GM18951 (cell line): Measurements from ENCODE around the gene LANCL2.

Experiments
- POLR2A ChIP-seq: IDR thresholded peaks from 4 replicates; pipeline ENCODE4 v1.6.1; 2011; ENCODE audit warnings: mild to moderate bottlenecking; ENCODE audit not compliant: insufficient read length, insufficient read depth; ENCODE audit errors: extremely low read depth
- in situ Hi-C: fragments of 300-500 bp; cut with MboI; formaldehyde crosslinking; loops from one replicate; pipeline ENCODE4 v1.12.0; 2022; ENCODE audit warnings: low sequenced_read_pairs, mixed read lengths, inconsistent platforms; ENCODE audit not compliant: unreplicated experiment

Gene LANCL2

DNA sequence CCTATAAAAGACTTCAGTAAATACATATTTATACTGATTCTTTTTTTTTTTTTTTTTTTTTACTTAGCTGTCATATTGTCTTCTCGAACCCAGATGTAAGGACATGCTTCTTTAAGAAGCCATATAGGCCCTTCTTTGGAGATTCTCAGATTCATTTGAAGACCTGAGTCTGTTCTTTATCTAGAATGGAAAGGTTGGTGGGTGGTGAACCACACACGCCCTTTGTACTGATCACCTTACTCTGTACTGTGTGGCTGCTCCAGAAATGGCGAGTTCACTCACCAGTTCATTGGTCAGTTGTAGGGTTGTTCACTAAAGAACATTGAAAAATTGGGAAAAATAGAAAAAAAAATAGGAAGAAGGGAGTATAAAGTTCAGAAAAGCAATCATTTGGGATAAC is 32.5 kb downstream of the LANCL2 start:
- TF ChIP-seq POLR2A = no peak
- in situ Hi-C loops = no loop called here

DNA sequence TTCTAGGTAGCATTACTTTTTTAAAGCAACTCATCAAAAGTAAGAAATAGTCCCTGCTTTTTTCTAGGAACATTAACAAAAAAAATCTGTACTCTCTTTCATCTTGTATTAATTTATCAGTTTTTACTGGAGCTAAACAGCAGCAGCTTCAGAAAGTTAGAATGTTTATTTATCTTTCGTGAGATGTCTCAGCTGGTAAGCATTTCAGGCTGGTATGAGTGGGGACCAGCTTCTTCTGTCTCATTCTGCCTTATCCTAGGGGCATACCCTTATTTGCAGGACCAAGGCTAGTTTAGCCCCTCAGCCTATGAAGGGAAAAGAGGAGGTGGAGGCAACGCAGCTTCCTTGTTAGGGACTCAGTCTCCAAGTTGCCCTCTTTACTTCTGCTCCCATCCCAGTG is 35.1 kb downstream of the LANCL2 start:
- no peak for TF ChIP-seq POLR2A
- in situ Hi-C loops = loop anchor here (25.0 kb wide), 1 partner anchor 638 kb away; the partner anchor contains the start of gene SEC61G

DNA sequence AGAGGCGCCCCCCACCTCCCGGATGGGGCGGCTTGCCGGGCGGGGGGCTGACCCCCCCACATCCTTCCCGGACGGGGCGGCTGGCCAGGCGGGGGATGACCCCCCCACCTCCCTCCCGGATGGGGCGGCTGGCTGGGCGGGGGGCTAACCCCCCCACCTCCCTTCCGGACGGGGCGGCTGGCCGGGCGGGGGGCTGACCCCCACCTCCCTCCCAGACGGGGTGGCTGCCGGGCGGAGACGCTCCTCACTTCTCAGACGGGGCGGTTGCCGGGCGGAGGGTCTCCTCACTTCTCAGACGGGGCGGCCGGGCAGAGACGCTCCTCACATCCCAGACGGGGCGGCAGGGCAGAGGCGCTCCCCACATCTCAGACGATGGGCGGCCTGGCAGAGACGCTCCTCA is 37.4 kb downstream of the LANCL2 start:
- in situ Hi-C loops = loop anchor here (25.0 kb wide), 1 partner anchor 640 kb away; the partner anchor contains the start of gene SEC61G

GRCh38 chr7:55405856-55406541 is 40.9 kb downstream of the LANCL2 start:
- no peak for TF ChIP-seq POLR2A
- in situ Hi-C loops = loop anchor here (25.0 kb wide), 1 partner anchor 644 kb away; the partner anchor contains the start of gene SEC61G

- in situ Hi-C loops = loop anchor here (25.0 kb wide), 1 partner anchor 647 kb away; the partner anchor contains the start of gene SEC61G
- TF ChIP-seq POLR2A = no peak
These were observed 44.5 kb downstream of the LANCL2 start for GRCh38 chr7:55409482-55410225.

DNA sequence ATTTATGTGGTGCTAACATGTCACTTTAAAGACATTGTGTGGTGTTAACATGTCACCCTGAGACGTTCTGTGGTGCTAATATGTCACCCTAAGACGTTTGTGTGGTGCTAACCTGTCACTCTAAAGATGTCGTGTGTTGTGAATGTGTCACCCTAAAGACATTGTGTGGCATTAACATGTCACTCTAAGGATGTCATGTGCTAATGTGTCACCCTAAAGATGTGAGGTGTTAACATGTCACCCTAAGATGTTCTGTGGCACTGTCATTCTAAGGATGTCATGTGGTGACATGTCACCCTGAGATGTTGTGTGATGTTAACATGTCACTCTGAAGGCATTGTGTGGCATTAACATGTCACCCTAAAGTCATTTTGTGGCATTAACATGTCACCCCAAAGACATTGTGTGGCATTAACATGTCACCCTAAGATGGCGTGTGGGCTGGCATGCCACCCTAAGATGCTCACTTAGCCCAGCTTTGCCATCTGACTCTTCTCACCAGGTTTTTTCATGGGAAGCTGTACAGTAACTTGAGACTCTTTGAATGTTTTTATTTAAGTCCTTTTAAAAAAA is 45.6 kb downstream of the LANCL2 start:
- no peak for TF ChIP-seq POLR2A
- in situ Hi-C loops = loop anchor here (25.0 kb wide), 1 partner anchor 648 kb away; the partner anchor contains the start of gene SEC61G

GRCh38 chr7:55411844-55412243 is 46.7 kb downstream of the LANCL2 start:
- in situ Hi-C loops = loop anchor here (25.0 kb wide), 1 partner anchor 650 kb away; the partner anchor contains the start of gene SEC61G
- no peak for TF ChIP-seq POLR2A

GRCh38 chr7:55413442-55413841 is 48.3 kb downstream of the LANCL2 start:
- in situ Hi-C loops = loop anchor here (25.0 kb wide), 1 partner anchor 651 kb away; the partner anchor contains the start of gene SEC61G
- TF ChIP-seq POLR2A = no peak

- in situ Hi-C loops = loop anchor here (25.0 kb wide), 1 partner anchor 653 kb away; the partner anchor contains the start of gene SEC61G
- no peak for TF ChIP-seq POLR2A
These were observed 50.1 kb downstream of the LANCL2 start for GRCh38 chr7:55415173-55415778.

GRCh38 chr7:55417456-55417855 is 52.3 kb downstream of the LANCL2 start:
- in situ Hi-C loops = loop anchor here (25.0 kb wide), 1 partner anchor 655 kb away; the partner anchor contains the start of gene SEC61G

- TF ChIP-seq POLR2A = no peak
- in situ Hi-C loops = loop anchor here (5.0 to 25.0 kb wide), 2 partner anchors 138 to 658 kb away; partner anchors contain the start of gene SEC61G
These were observed 55.4 kb downstream of the LANCL2 start for GRCh38 chr7:55420530-55420929.

GRCh38 chr7:55423277-55423711 is 58.2 kb downstream of the LANCL2 start:
- no peak for TF ChIP-seq POLR2A
- in situ Hi-C loops = loop anchor here (5.0 to 25.0 kb wide), 2 partner anchors 141 to 661 kb away; partner anchors contain the start of gene SEC61G

GRCh38 chr7:55423891-55424290 is 58.8 kb downstream of the LANCL2 start:
- TF ChIP-seq POLR2A = no peak
- in situ Hi-C loops = loop anchor here (5.0 to 25.0 kb wide), 2 partner anchors 142 to 662 kb away; partner anchors contain the start of gene SEC61G
